Raji (cell line): ENCODE data around the gene HIKESHI.

Source experiments
- POLR2A ChIP-seq: IDR thresholded peaks from 2 replicates; pipeline ENCODE4 v1.6.1; 2011; ENCODE audit warnings: low read depth, low read length, control low read depth; ENCODE audit not compliant: insufficient read depth

Gene HIKESHI, protein sequence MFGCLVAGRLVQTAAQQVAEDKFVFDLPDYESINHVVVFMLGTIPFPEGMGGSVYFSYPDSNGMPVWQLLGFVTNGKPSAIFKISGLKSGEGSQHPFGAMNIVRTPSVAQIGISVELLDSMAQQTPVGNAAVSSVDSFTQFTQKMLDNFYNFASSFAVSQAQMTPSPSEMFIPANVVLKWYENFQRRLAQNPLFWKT

GRCh38 chr11:86302092-86302793, at the start of gene HIKESHI:
Gene HIKESHI (plus strand): TSS chr11:86302240. CDS start chr11:86302449, 209 bp downstream.
- TF ChIP-seq POLR2A: peak; percentile 88

GRCh38 chr11:86255896-86256295, 46.1 kb upstream of the HIKESHI start:
- no peak for TF ChIP-seq POLR2A

- no peak for TF ChIP-seq POLR2A
Observed at GRCh38 chr11:86256608-86257007, 45.4 kb upstream of the HIKESHI start.

DNA sequence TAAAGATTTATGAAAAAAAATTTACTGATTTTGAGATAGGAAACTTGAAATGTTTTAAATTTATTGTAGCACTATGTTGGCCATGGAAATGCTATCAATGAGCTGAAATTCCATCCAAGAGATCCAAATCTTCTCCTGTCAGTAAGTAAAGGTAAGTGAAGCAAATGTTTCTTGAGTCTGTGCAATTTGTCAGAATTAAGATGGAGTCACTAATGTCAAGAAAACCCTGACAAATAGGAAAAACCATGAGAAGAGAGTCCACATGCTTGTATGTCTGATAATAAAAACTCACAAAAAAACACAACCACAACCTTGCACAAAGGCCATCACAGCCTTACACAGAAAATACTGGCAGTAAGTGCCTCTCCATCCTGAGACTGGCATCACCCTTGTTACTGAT, 44.6 kb upstream of the HIKESHI start:
- TF ChIP-seq POLR2A: no peak

DNA sequence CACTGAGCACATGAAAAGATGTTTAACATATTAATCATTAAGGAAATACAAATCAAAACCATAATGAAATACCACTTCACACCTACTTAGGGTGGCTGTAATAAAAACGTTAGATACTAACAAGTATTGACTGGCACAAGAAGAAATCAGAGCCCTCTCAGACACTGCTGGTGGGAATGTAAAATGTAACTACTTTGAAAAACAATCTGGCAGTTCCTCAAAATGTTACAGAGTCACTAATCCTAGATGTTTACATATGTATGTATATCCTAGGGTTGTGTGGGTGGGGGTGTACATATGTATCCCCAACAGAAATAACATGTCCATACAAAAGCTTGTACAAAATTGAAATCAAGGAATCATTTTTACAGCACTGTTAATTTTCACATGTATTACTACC, 42.3 kb upstream of the HIKESHI start:
- TF ChIP-seq POLR2A: no peak

- TF ChIP-seq POLR2A: no peak
Observed at GRCh38 chr11:86261328-86261727, 40.7 kb upstream of the HIKESHI start.

DNA sequence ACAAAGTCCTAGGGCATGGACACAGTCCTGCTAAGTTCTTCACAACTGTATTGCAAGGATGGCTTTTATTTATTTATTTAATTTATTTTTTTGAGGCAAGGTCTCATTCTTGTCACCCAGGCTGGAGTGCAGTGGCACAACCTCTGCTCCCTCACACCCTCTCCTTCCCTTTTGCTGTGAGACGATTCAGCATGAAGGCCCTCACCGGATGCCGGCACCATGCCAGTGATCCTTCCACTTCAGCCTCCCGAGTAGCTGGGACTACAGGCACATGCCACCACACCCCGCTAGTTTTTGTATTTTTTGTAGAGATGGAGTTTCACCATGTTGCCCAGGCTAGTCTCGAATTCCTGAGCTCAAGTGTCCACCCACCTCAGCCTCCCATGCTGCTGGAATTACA, 39.7 kb upstream of the HIKESHI start:
- TF ChIP-seq POLR2A: no peak

- no peak for TF ChIP-seq POLR2A
Observed at GRCh38 chr11:86264649-86265048, 37.4 kb upstream of the HIKESHI start.

- TF ChIP-seq POLR2A: no peak
Observed at GRCh38 chr11:86265194-86265593, 36.8 kb upstream of the HIKESHI start.

DNA sequence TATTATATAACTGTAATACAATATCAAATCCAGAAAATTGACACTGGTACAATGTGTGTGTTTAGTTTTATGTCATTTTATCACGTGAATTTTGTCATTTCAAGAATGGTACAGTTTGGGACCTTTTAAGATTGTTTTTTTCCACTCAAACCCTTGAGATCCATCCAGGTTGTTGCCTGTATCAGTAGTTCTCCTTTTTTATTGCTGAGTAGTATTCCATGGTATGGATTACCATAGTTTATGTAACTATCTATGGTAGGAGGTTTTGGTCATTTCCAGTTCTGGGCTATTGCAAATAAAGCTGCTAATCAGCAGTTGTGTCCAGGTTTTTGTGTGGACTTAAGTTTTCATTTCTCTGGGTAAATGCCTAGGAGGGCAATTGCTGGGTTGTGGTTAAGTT, 32.4 kb upstream of the HIKESHI start:
- TF ChIP-seq POLR2A: no peak

DNA sequence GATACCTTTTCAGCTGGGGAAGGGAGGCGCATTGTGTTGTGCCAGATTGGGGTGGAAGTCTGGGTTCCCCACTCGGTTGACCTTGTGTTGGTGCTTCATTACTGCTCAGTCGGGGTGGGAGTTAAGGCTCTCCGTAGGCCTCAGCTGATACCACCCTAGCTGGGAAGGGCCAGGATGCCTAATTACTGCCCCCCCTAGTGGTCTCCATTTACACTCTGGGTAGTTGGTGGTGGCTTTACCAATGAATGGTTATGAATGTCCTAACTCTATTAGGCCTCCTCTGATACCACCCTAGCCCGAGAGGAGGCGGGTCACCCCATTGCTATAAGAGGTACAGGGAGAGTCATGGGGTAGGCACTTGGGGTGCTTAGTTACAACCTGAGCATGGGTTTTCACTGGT, 27.5 kb upstream of the HIKESHI start:
- no peak for TF ChIP-seq POLR2A

DNA sequence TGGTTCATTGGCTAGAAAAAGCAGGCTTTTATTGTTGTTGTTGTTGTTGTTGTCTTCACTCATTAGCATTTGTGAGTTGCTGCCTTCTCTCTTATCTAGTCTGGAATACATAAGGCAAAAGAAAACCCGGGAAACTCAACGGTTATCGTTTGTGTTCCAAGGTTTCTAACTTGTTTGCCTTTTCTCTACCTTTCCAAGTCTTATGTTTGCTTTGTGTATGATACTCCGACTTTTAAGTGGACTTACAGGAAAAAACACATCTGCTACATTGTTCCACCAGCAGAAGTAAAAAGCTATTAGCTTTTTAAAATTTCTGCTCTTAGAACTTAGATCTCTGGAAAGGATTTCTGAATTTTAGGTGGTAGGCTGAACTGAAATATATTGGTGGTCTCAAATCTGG, 27.0 kb upstream of the HIKESHI start:
- TF ChIP-seq POLR2A: no peak

DNA sequence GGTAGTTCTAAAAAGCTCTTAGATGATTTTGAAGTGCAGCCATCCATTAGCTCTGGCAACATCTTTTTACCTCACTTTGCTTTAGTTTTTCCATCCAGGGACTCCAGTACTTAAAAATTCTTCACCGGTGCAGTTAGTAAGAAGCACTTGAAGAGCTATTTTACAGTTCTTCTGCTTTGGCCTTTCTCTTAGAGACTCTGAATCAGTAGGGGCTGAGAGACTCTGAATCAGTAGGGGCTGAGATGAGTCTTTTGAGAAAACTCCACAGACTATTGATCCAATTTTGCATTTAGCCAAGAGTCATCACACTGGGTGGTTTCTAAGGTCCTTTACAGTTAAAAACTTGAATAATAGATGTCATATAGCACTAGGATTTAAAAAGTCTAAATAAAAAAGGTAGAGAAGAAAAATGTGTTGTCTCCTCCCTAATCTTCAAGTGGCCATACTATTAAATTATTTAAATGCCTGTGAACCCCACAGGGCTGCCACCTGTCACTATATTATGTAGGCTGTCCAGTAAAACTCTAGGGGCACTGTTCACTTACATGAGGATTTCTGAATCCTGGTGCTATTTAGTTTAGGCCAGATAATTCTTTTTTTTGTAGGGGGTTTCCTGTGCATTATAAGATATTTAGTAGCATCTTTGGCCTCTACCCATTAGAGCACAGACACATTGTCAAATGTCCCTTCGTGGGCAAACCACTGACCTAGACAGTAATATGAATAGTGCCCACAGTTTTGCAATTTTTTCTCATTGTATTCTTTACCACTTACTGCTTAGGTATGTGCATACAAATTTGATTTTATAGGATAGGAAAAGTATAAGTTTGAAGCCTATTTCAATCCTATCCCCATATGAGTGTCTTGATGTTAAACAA, 26.3 kb upstream of the HIKESHI start:
- TF ChIP-seq POLR2A: no peak

GRCh38 chr11:86277741-86278140, 24.3 kb upstream of the HIKESHI start:
- TF ChIP-seq POLR2A: no peak

GRCh38 chr11:86278226-86278625, 23.8 kb upstream of the HIKESHI start:
- TF ChIP-seq POLR2A: no peak

- no peak for TF ChIP-seq POLR2A
Observed at GRCh38 chr11:86279747-86280146, 22.3 kb upstream of the HIKESHI start.

- no peak for TF ChIP-seq POLR2A
Observed at GRCh38 chr11:86287468-86287796, 14.6 kb upstream of the HIKESHI start.
